RWPE1 (cell line): ENCODE data around the gene PRKACG.

Experiments
- CTCF ChIA-PET: fragments of 350-600 bp; sonication (Branson Sonifier 250); formaldehyde crosslinking; extraction: SDS; loops from one replicate; lab custom pipeline; 2021; lab: Yijun Ruan, JAX
- POLR2A ChIA-PET: fragments of 400-600 bp; formaldehyde crosslinking; extraction: SDS; loops from one replicate; lab custom pipeline; 2020; ENCODE audit warnings: antibody characterized with exemption; ENCODE audit not compliant: low non-redundant PET; lab: Yijun Ruan, JAX
- DNase-seq: peaks from one replicate; pipeline ENCODE4 v3.0.0; 2012; ENCODE audit warnings: low spot score
- H3K27ac ChIP-seq: fragments of 450-650 bp; 2 replicates; pipeline ENCODE4 v1.5.1; 2017
- TF ChIP-seq, protein P1 (sequence below): fragments of 450-650 bp; conservative IDR thresholded peaks from 2 replicates; pipeline ENCODE4 v1.5.1; 2017; ENCODE audit warnings: low read depth, mild to moderate bottlenecking

The PRKACG gene

GRCh38 chr9:68979538-68980314, 34.2 kb downstream of the PRKACG start:
- H3K27ac ChIP-seq, result no peak overlapping the region
- ChIA-PET POLR2A (no interaction called here), CTCF (interaction anchor here (0.7 to 0.8 kb wide), 2 partner anchors 20 kb away, joined by 3 to 5 read pairs; no protein-coding TSS in a partner anchor)
- no peak for DNase-seq
- TF ChIP-seq, protein P1, sequence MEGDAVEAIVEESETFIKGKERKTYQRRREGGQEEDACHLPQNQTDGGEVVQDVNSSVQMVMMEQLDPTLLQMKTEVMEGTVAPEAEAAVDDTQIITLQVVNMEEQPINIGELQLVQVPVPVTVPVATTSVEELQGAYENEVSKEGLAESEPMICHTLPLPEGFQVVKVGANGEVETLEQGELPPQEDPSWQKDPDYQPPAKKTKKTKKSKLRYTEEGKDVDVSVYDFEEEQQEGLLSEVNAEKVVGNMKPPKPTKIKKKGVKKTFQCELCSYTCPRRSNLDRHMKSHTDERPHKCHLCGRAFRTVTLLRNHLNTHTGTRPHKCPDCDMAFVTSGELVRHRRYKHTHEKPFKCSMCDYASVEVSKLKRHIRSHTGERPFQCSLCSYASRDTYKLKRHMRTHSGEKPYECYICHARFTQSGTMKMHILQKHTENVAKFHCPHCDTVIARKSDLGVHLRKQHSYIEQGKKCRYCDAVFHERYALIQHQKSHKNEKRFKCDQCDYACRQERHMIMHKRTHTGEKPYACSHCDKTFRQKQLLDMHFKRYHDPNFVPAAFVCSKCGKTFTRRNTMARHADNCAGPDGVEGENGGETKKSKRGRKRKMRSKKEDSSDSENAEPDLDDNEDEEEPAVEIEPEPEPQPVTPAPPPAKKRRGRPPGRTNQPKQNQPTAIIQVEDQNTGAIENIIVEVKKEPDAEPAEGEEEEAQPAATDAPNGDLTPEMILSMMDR, result no peak

GRCh38 chr9:68978501-68978900, 35.4 kb downstream of the PRKACG start:
- no peak overlapping the region for H3K27ac ChIP-seq
- TF ChIP-seq, protein P1, result no peak
- ChIA-PET POLR2A (no interaction called here), CTCF (no interaction called here)
- no peak for DNase-seq

GRCh38 chr9:68978066-68978465, 35.8 kb downstream of the PRKACG start:
- ChIA-PET POLR2A (no interaction called here), CTCF (no interaction called here)
- no peak for DNase-seq
- no peak overlapping the region for H3K27ac ChIP-seq
- TF ChIP-seq, protein P1, result no peak

DNA sequence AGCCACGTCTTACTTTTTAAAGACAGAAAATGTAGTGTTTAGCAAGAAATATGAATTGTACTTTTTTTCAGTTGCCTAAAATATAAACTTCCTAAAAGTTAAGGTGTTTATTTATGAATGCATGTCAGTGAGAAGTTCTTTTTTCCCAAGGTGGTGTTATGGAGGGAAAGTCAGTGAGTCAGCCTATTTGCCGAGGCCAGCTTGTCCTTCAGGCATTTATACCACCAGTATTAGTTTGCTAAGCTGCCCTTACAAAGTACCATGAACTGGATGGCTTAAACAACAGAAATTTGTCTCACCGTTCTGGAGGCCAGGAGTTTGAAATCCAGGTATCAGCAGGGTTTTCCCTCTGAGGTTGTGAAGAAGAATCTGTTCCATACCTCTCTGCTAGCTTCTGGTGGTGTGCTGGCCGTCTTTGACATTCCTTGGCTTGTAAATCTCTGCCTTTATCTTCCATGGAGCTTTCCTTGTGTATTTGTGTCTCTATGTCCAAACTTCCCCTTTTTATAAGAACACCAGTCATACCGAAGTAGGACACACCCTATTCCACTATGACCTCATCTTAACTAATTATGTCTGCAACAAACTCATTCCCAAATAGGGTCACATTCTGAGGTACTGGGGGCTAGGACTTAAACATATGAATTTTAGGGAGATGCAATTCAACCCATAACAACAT, 38.4 kb downstream of the PRKACG start:
- TF ChIP-seq, protein P1, result no peak
- POLR2A ChIA-PET, result no interaction called here
- H3K27ac ChIP-seq, result no peak overlapping the region
- CTCF ChIA-PET, result interaction anchor here (1.6 kb wide), 1 partner anchor 24 kb away, joined by 4 read pairs; no protein-coding TSS in a partner anchor
- no peak for DNase-seq

GRCh38 chr9:68974901-68975300, 39.0 kb downstream of the PRKACG start:
- ChIA-PET POLR2A (no interaction called here), CTCF (interaction anchor here (1.6 kb wide), 1 partner anchor 25 kb away, joined by 4 read pairs; no protein-coding TSS in a partner anchor)
- no peak for DNase-seq
- TF ChIP-seq, protein P1, result no peak
- H3K27ac ChIP-seq, result no peak overlapping the region

DNA sequence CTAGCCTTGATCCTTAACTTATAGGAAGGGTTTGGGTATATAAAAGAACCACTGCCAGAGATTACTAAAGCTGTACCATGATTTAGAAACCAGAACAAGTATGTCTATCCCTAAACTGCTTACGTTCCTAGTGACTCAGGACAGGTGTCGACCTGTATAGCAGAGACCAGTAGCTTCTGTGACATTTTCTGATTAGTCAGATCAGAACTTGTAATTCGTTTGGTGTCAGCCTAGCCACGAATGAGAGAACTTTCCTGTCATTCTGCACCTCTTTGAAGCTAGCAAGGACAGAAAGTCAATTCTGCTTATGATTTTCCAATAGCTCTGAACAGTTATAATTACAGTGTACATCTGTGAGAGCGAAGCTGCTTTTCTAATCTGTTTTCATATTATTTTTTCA, 39.5 kb downstream of the PRKACG start:
- TF ChIP-seq, protein P1, result no peak
- POLR2A ChIA-PET, result no interaction called here
- CTCF ChIA-PET, result interaction anchor here (0.6 to 1.6 kb wide), 2 partner anchors 25 to 180 kb away, joined by 4 read pairs; no protein-coding TSS in a partner anchor
- no peak overlapping the region for H3K27ac ChIP-seq
- DNase-seq, result no peak
